DMS53 treated with DMSO at 0.1 percent for 48 hours (cell line): ENCODE data around the gene PBXIP1.
A peak's percentile ranks its signal among the peaks of the same experiment; 100 is the strongest.
"Not testable (repeated sequence)": the region's sequence is repeated elsewhere in the genome, so short reads cannot be mapped to it uniquely, and the experiment has no call there.

Experiments
- DNase-seq: peaks from one replicate; lab custom pipeline; 2025; ENCODE audit not compliant: unreplicated experiment; lab: John Stamatoyannopoulos, UW

PBXIP1 gene

GRCh38 chr1:154938604-154939399 is 17.1 kb downstream of the PBXIP1 start:
- no peak for DNase-seq

- no peak for DNase-seq
Measured at GRCh38 chr1:154937988-154938386, 17.9 kb downstream of the PBXIP1 start.

- DNase-seq: peak; percentile 86
Measured at GRCh38 chr1:154937085-154937987, 18.6 kb downstream of the PBXIP1 start.

GRCh38 chr1:154936555-154937084 is 19.3 kb downstream of the PBXIP1 start, which contains the start of gene PMVK:
TSS of gene PMVK (minus strand) at chr1:154936719. CDS start at chr1:154936685, 34 bp downstream.
- peak; percentile 93 for DNase-seq

GRCh38 chr1:154935749-154936554 is 19.9 kb downstream of the PBXIP1 start:
- DNase-seq: no peak

- no peak for DNase-seq
Measured at GRCh38 chr1:154934358-154934948, 21.4 kb downstream of the PBXIP1 start.

GRCh38 chr1:154931940-154932487 is 23.9 kb downstream of the PBXIP1 start:
- peak; percentile 14 for DNase-seq

GRCh38 chr1:154926201-154926600 is 29.7 kb downstream of the PBXIP1 start:
- no peak for DNase-seq

- DNase-seq: no peak
Measured at GRCh38 chr1:154925335-154926170, 30.3 kb downstream of the PBXIP1 start.

- no peak for DNase-seq
Measured at GRCh38 chr1:154923695-154924094, 32.2 kb downstream of the PBXIP1 start.

GRCh38 chr1:154913273-154913672 is 42.6 kb downstream of the PBXIP1 start:
- peak; percentile 22 for DNase-seq

GRCh38 chr1:154912755-154913154 is 43.1 kb downstream of the PBXIP1 start:
- no peak for DNase-seq

- DNase-seq: peak; percentile 16
Measured at GRCh38 chr1:154911691-154912550, 44.0 kb downstream of the PBXIP1 start.

- DNase-seq: no peak
Measured at GRCh38 chr1:154910851-154911250, 45.0 kb downstream of the PBXIP1 start.

GRCh38 chr1:154908937-154909336 is 47.0 kb downstream of the PBXIP1 start:
- no peak for DNase-seq

- DNase-seq: not testable (repeated sequence)
Measured at GRCh38 chr1:154908129-154908528, 47.8 kb downstream of the PBXIP1 start.

GRCh38 chr1:154906621-154907081 is 49.2 kb downstream of the PBXIP1 start:
- no peak for DNase-seq

- DNase-seq: no peak
Measured at GRCh38 chr1:154902938-154903566, 52.8 kb downstream of the PBXIP1 start.
